GM19372 (cell line): ENCODE results near the gene MAPK11.

Experiments
- ATAC-seq: cut with Tn5 transposase; IDR thresholded peaks from one replicate; pipeline ENCODE4 v1.9.1; 2021; ENCODE audit warnings: mild to moderate bottlenecking, low read depth, moderate library complexity; ENCODE audit not compliant: unreplicated experiment

Gene MAPK11

DNA sequence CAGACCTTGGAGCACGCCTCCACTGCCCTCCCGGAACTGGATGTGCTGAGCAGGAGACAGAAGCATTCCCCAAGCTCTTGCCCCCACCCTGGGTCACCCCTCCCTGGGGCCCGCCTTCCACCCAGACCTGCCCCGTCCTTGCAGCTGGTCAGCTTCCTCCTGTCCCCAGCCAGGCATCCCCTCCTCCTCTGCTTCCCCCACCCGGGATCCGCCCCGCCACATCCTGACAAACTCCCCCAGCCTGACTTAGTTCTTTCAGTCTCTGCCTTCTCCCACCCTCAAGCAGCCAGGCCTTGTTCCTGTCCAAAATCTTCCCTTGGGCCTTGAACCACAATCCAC lies 38.4 kb upstream of the MAPK11 start:
- ATAC-seq: no peak

DNA sequence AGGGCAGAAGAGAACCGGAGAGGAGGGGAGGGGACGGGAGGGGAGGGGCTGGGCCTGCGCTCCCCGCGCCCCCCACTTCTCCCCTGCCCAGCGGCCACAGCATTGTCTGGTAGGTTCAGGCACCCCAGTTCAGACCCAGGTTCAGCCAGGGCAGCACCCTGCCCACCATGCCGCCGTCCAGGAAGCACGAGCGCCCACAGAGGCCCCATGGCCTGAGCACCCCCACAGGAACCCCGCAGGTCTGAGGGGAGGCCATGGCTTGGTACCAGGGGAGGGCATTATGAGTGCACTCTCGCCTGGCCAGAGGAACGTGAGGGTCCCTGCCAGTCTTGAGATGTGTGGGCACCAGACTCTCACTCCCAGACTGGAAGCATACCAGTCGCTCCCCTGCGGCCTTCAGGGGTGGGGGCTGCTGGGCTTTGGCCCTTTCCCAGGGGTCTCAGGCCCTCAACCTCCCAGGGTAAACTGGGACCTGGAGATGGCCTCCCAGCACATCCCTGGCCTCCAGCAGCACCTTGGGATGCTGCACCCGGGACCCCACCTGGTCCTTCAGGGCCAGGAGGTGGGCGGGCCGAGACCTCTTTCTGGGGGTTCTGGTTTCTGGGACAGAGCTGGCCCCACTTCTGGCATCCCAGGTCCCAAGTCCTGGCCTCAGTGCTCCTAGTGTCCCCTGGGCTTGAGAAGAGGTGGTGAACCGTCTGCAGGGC lies 37.9 kb upstream of the MAPK11 start:
- ATAC-seq: no peak

DNA sequence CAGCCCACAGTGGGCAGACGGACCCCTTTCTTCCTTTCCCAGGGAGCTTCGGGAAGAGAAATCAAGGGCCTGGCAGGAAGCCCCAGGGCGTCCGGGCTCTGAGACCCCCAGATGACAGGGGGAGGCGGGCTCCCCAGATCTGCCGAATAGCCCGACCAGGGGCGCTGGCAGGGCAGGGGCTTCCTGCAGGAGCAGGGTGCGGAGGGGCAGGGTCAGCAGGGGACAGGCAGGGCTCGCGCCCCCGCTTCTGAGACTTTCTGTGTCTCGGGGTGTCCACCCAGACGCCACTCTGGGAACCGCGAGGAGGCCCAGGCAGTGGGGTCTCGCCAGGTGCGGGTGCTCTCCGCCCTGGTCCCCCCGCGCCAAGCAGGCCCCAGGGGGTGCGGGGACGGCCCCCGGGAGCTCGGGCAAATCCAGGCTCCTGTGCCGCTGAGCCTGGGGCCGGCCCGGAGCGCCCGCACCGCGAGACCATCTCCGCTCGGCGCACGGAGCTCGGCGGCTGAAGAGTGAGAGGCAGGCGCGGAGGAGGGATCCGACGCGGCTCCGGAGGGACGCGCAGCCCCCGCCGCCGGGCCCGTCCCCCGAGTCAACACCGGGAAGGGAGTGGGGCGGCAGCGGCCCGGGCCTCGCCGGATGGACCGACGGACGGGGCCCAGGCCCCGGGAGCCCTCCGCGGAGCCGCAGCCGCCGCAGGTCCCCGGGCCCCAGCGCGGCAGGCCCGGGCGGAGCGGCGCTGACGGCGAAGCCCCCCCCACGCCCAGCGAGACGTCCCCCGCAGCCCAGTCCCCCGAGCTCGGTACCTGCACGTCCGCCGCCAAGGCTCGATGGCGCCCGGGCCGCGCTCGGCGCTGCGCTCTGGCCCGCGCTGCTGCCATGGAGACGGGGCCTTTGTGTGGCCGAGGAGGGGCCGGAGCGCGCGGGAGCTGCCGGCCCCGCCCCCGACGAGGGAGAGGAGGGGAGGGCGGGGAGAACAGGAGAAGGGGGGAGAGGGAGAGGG lies 36.9 kb upstream of the MAPK11 start, which contains the start of gene PLXNB2:
PLXNB2 (minus strand) TSS at position 894 of the 997 bp plus-strand sequence. CDS start 17,062 bp downstream, outside the sequence.
- ATAC-seq: no peak

DNA sequence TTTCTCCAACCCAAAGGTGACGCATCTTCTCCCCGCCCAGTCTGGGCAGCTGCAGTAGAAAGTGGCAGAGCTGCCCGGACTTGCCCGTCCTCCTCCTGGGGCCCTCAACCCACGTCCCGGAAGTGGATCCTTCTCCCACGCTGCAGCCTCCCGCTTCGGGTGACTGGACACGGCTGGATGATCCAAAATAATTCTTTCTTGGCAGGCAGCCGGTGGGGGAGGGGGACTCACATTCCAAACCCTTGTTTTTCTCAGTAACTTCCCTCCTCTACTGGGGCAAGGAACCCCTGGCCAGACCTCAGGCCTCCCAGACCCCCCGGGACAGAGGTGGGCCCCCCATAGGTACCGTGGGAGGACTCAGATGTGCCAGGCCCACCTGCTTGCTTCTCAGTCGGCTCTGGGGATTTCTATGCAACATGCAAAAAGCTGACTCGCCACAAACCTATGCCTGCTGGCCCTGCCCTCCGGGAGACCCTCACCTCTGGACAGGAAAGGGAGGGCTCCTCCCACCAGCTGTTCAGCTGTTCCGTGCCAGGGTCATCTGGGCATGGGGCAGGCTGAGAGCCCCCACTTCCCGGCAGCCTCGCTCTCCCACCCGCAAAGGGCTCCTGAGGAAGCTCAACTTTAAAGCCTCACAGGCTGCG lies 35.9 kb upstream of the MAPK11 start:
- ATAC-seq: no peak

DNA sequence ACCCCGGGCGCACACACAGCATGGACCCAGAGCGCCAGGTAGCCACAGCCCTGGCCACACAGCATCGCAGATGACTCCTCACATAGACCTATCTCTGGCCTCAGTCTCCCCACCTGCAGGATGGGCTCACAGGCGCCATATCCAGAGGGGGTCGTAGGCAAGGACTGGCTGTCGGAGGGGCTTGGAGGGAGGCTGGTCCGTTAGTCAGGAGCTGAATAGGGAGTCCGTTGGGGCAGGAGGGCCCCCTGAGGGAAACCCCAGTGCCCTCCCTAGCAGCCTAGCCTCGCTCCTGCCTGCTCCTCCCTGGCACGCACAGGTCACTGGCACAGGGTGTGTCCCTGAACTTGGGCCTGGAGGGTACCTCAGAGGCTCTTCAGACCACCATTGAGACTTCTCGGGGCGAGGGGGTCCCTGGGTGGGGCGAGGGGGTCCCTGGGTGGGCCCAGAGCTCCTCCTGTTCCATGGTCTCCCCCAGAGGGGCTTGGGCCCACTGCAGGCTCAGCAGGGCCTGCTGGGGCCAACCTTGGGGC lies 35.3 kb upstream of the MAPK11 start:
- ATAC-seq: no peak

DNA sequence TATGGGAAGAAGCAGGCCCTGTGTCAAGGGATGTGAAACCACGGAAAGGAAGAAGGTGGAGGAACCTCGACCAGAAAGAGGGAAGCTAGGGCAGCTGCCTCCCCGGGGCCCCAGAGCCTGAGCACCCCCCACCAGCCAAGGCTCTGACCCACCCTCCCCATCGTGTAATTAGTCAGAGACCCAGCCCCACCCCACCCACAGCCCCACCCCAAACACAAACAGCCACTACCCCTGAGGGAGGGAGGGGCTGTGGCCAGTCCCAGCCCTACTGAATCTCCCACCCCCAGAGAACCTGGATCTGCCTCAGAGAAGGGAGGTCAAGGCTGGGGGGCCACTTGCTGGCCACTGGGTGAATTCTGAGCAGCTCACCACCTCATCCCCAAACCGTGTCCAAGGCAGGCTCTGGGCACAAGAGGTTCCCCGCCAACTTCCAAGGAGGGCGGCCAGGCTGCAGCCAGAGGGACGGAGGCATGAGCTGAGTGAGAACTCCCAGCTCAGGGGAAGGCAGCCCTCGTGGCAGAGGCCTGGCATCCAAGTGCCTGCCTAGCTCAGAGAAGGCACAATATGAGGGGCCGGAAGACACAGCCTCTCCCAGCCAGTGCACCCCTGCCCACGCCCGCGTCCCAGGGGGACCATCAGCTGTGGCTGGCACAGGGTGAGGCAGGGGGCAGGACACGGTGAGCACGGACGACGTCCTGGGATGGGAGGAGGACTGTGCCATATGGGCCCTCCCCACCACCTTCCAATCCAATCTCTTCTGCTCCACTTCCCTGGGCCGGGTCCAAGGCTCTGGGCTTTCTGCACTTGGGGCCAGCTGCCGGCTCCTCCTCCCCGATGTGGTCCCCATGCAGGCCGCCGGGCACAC lies 34.6 kb upstream of the MAPK11 start:
- ATAC-seq: no peak

DNA sequence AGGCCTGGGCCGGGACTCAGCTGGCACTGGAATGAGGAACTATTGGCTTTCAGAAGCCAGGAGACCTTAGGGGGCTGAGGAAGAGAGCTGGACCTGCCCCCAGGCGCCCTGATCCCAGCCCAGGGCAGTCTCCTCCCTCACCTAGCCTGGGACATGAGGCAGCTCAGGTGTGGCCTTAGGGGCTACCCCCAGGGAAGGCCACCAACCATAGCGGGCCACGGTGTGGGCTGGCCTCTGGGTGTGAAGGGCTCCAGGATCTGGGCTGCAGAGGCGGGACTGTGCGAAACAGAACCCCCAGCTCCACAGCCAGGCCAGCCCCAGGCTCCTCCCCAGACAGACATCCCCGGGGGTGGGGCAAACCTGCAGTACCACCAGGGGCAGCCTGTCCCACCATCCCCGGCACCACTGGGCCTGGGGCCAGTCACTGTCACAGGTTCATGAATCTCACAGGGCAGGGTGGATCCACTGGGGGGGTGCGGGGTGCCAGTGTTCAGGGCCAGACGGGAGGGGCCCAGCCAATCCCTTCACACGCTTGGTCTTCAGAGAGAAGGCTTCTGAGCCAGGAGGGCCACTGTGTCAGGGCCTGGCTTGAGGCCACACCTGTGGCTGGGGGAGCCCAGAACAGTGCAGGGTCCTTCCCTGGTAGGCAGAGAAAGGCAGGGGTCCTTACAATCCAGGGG lies 33.8 kb upstream of the MAPK11 start:
- no peak for ATAC-seq

DNA sequence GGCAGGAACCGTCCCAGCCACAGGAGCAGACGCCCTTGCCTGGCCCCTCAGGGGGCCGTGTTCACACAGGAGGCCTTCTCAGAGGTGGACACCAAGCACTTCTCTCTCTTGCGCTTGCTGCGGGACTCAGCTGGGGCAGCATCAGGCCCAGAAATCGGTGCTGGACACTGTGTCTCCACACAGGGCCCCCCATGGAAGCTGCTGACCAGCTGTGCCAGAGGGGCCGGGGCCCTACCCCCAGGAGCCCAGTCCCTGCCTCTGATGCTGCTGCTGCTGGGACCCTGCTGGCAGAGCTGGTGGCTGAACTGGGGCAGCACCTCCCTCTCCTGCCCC lies 33.3 kb upstream of the MAPK11 start:
- ATAC-seq: no peak

DNA sequence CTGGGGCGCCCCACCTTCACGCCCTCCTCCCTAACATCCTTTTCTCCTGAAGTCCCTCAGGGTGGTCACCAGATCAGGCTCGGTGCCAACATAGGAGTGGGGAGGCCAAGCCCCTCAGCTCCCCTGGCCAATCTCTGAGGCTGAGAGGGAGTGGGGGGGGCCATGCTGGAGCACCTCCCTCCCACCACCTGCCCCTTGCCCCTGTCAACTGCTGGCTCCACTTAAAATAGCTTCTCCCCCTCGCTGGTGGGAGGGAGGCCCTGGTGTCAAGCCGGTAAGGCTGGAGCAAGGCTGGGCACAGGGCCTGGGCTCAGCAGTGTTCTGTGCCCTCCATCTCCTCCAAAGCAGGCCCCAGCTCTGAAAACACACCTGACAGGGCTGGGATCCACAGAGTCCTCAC lies 32.4 kb upstream of the MAPK11 start:
- no peak for ATAC-seq

DNA sequence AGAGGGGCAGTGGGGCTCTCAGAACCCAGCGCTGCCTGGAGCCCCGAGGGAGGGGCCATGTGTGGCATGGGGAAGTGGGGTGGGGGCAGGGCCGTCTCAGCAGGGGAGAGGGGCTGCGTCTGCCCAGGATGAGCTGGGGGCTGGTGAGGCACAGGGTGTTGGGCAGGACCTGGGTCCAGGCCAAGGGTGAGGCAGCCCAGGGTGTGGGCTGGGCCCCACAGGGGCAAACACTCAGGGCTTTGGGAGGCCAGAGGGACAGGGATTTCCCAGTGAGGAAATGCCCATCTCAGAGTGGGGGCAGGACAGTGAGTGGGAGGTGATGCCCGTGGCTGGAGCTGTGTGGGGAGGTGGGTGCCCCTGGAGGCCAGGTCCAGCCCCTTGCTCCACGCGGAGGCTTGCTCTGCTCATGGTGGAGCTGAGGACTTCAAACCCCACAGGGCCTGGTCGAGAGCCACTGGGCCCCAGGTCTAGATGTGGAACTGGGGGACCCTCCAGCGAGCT lies 31.9 kb upstream of the MAPK11 start:
- ATAC-seq: no peak

DNA sequence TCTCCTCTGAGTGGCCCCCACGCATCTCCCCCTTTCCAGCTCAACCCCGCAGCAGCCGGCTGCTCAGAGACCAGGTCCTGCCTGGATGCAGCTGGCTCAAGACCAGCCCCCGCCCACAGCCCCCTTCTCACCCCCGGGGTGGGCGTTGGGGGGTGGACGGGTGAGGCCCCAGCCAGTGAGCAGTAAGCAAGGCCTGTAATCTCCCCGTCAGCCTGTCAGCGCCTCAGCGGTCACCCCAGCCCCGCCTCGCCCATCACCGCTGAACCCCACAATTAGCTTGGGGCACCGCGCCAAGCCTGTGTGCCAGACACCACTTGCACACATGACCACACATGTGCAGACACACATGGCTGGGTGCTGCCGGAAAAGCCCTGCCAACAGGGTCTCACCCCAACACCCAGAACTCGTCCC lies 31.4 kb upstream of the MAPK11 start:
- ATAC-seq: no peak

DNA sequence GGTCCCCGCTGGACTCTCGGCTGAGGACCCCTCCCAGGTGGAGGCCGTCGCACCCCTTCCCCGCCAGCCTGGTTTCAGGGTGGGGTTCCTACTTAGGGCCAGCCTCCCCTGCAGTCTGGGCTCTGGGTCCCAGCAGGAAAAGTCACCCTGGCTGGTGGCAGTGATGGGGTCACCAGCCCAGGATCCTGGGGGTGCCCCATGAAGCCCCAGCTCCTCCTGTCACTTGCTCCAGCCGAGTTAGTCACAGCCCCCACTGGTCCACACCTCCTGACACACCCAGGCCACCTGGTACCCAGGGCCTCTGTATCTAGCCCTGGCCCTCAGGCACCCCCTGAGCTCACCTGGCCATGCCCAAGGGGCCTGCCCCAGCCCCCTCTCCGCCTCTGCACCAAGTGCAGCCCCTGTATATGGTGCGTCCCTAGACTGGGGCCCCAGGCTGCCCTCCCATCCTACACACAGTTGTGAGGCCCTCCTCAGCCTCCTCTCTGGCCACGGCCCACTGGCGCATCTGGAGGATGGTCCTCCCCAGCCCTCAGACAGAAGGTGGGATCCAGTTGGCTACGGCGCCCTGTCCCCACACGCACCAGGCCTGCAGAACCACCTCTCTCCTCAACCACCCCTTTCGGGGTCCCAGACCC lies 30.6 kb upstream of the MAPK11 start:
- no peak for ATAC-seq

DNA sequence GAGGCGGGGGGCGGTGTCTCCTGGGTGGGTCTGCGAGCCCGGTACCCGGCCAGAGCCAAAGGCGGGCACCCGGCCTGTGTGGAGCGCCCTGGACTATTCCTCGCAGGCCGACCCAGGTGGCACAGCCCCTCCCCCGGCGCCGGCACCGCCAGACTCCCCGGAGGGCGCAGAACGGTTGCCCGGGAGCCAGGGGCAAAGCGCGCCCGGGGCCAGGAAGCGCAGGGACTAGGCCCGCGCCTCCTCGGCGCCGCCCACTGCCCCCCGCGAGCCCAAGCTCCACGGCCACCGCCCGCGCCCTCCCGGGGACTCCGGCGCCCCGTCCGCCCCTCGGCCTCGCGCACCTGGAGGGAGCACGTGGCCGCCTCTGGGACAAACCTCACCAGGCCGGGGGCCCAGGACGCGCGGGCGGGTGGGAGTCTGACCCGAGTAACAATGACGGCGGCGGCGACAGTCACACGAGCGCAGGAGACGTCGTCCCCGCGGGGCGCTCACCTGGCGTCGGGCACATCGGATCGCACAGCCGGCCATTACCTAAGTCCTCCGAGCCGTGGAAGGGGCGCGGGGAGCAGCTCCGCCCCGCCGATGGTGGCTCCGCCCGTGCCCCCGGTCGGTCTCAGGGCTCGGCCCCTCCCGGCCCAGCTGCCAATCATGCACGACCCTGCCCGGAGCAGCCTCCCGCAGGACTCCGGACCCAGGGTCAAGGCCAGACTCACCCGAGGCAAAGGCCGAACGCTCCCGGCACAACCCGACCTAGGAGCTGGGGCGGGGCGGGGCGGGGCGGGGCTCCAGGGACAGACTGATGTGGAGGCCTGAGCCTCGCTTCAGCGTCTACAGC lies 29.8 kb upstream of the MAPK11 start:
- no peak for ATAC-seq

DNA sequence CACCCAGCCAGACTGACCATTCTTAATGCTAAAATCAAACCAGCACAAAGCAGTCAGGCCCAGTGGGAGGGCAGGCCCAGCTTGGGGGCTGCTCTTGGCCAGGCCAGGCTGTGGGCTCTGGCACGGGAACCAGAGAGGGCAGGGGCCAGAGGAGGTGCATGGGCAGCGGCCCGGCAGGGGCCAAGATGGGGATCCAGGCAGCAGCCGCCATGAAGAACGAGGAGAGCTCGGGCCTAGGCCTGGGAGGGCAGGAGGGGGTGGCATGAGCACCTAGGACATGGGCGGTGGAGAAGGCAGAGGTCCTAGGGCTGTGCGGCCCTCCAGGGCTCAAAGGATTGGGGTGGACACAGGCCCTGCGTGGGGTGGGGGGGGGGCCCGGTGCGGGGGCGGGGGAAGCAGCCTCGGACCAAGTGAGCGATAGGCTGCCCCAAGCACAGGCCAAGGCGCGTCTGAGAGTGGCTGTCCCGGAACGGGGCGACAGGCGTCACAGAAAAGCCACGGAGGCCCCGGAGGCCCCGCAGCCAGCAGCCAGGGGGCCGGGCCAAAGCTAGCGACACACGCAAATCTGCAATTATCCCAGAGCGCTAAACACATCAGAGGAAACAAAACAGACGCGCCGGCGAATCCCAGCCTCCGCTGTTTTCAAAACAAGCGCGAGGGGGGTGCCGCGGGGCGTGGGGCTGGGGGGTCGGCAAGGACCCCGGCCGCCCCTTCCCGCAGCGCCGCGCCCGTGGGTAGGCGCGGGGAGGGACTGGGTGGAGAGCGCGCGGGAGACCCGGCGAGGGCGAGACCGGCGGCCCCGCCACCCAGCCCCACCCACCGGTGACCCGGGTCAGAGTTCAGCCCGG lies 29.0 kb upstream of the MAPK11 start:
- ATAC-seq: no peak

DNA sequence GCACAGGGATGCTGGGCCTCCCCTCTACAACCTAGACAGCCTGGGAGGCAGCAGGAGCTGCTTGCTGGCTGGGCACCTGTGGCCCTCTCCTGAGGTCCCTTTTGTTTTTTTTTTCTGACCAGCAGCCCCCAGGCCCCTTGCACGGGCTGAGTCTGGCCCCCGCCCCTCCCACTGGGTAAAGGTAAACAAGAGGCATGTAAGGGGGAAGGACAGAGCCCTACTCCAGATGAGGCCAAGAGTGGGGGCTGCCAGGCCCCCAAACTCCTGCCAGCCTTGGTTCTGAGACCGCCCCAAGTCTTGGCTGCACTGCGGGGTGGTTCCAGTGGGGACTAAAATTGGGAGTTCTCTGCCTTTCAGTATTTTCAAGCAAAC lies 28.1 kb upstream of the MAPK11 start:
- ATAC-seq: no peak

DNA sequence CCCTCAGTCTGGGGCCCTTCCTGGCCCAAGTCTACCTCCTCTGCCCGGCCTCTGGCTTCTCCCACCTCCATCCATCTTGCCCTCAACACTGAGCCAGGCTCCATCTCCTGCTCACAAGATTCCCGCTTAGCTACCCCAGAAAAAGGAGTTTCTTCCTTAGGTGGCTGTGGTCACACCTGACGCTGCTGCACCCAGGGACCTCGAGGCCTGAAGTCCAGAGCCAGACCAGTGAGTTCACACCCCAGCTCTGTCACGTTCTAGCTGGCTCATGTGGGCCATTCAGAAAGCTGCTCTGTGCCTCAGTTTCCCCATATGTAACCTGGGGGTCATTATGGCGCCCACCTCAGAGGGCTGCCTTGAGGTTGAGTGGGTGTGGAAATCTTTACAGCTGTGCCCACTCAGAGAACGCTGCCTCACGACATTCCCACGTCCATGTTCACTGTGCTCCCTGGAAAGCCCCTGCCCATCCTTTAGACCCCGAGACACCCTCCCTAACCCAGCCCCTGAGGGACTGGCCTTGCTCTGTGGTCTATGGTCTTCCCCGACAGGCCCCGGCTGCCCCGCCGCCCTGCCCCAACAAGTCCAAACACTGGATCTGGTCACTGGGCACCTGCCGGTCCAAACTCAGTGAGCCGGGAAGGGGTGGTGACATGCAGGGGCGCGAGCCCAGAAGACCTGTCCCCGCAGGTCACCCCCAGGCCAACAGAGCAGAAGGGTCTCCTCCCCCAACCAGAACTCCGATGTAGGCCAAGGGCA lies 27.5 kb upstream of the MAPK11 start:
- no peak for ATAC-seq
